ENCODE results near the gene GRB2.
"Not testable (repeated sequence)": the region's sequence is repeated elsewhere in the genome, so short reads cannot be mapped to it uniquely, and the experiment has no call there.

GRB2 gene

DNA sequence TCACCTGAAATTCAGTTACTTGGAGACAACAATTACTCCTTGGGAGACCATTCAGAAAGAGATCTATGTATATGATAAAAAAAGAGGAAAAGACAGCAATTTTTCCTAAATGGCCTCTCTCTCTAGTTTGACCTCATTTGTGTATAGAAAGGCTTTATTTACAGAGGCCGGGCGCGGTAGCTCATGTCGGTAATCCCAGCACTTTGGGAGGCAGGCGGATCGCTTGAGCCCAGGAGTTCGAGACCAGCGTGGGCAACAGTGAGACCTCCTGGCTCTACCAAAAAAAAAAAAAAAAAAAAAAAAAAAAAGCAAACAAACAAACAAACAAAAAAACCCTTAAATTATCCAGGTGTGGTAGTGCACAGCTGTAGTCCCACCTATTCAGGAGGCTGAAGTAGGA is 20.7 kb downstream of the GRB2 start:
- DNase-seq: no peak

- DNase-seq: no peak
Measured at GRCh38 chr17:75383842-75384195, 21.7 kb downstream of the GRB2 start.

DNA sequence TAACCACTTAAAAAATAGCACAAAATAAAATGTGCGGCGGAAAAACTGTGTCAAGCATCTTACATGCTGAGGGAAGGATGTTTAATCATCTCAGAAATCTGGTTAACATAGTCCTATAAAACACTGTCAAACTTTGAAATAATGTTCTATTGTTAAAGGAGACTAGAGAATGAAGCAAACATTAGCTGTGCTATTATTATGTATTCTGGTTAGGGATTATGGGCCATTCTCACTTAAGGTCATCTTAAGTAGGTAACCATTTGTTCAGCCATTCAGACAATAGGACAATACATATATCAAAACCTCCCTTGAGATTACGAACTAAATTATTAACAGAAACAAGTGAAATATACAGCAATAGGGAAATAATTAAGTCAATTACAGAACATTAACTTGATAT is 24.7 kb downstream of the GRB2 start:
- no peak for DNase-seq

DNA sequence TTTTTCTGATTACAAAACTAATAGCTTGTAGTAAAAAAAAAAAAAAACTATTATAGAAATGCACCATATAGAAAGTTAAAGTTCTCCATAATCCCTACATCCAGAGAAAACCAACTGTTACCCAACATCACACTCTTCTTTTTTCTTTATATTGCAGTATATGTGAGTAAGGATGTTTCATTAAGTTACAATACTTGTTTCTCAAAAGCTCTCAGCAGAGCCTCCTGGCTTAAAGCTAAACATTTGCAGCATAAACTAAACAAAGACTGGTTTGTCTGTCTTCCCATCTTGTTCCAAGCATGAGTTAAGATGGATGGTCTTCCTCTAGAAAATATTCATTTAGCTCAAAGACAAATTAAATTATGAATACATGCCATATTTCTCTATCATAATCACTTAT is 25.2 kb downstream of the GRB2 start:
- no peak for DNase-seq

GRCh38 chr17:75379426-75379825 is 26.1 kb downstream of the GRB2 start:
- DNase-seq: not testable (repeated sequence)

DNA sequence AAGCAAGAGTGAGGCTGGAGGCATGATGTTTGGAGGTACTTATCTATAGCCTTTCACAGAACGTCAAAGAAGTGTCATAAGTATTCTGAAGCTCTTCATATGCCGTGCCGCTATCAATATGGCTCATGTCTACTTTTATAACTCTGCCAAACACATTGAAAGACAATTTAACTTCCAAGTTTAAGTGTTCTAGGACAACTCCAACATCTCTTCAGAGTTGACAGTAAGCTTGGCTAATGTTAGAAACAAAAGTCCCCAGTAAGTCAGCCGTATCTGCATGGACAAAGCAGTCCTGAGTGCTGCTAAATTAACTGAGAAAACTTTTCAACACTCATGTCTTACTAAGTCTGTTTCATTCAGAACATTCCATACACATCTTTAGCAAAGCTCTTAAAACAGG is 32.2 kb downstream of the GRB2 start:
- no peak for DNase-seq

GRCh38 chr17:75371981-75372380 is 33.5 kb downstream of the GRB2 start:
- DNase-seq: peak; percentile 9

DNA sequence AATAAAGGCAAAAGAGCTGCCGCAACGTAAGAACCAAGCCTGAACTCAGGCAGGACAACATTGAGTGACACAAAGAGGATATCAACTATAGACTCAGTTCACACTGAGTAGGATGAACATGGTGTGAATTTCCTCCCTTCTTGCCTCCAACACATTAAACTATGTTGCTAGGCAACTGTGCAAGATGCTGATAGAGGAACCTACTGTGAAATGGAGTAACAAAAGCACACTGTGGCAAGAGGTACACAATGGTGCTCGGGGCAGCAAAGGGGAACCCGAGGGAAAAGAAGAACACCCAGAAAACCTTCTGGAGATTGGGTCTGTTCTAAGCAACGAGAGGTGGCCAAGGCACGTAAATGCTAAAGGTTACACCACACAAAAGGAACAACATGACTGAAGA is 34.1 kb downstream of the GRB2 start:
- no peak for DNase-seq

DNA sequence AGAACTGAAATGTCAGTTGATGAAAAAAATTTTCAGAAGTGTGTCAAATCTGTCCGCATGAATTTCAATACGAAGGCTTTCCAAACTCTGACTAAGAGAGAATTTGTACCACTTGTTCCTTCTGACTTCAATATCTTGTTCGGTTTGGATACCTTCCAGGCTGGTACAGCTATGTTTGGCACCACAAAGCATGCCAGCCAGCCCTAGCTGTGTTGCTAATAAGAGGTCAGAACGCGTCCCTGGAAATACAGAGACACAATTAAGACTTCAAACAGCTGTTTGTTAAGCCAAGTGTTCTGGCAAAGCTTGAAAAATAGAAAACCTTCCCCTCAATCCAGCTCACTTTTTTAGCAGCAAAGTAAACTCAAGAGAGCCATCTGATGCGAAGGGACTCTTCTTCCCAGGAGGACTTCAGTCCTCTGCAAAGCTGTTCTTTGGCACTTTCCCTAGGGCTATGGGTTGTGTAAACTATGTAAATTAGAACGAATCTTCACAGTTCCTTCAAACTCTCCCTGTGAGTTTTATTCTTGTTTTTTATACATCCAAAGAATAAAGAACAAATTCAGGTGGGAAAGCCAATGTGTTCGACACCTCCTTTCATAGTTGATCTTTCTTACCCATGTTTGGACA is 35.1 kb downstream of the GRB2 start:
- DNase-seq: no peak

DNA sequence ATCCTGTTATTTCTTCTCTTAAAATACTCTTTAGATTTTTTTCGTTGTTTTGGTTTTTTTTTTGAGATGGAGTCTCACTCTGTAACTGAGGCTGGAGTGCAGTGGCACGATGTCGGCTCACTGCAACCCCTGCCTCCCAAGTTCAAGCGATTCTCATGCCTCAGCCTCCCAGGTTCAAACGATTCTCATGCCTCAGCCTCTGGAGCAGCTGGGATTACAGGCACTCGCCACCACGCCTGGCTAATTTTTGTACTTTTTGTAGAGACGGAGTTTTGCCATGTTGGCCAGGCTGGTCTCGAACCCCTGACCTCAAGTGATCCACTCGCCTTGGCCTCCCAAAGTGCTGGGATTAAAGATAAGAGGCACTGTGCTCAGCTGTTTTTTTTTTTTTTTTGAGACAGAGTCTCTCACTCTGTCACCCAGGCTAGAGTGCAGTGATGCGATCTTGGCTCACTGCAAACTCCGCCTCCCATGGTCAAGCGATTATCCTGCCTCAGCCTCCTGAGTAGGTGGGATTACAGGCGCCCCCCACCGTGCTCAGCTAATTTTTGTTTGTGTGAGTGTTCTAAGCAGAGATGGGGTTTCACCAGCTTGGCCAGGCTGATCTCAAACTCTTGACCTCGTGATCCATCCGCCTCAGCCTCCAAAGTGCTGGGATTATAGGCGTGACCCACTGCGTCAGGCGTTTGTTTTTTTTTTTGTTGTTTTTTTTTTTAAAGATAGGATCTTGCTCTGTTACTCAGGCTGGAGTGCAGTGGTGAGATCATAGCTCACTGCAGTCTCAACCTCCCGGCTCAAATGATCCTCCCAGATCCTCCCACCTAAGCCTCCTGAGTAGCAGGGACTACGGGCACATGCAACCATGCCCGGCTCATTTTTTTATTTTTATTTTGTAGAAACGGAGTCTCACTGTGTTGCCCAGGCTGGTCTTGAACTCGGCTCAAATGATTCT is 37.4 kb downstream of the GRB2 start:
- DNase-seq: not testable (repeated sequence)

GRCh38 chr17:75367312-75367711 is 38.2 kb downstream of the GRB2 start:
- no peak for DNase-seq

DNA sequence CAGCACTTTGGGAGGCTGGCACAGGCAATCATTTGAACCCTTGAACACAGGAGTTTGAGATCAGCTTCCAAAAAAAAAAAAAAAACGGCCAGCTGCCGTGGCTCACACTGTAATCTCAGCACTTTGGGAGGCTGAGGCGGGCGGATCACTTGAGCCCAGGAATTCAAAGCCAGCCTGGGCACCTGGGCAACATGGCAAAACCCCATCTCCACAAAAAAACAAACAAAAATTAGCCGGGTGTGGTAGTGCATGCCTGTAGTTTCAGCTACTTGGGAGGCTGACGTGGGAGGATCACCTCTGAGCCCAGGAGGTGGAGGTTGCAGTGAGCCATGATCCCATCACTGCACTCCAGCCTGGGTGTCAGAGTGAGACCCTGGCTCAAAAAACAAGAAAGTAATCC is 39.0 kb downstream of the GRB2 start:
- no peak for DNase-seq

- no peak for DNase-seq
Measured at GRCh38 chr17:75365931-75366275, 39.6 kb downstream of the GRB2 start.

GRCh38 chr17:75365009-75365930 is 40.2 kb downstream of the GRB2 start:
- no peak for DNase-seq

DNA sequence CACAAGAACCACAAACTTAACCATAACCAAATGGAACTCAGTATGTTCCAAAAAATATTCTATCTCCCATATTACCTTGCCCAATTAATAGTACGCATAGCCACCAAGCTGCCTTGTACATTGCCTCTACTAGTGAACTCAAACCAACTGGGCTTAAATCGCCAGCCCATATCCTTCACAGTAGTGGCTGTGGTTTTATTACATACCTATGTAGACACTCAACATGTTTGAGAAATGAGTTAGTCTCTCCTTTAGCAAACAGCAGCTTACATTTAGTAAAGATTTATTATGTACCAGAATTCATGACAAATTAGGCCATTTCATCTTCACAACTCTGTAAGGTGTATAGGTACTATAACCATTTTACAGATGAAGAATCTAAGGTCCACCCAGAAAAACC is 41.4 kb downstream of the GRB2 start:
- no peak for DNase-seq

- no peak for DNase-seq
Measured at GRCh38 chr17:75361996-75362395, 43.5 kb downstream of the GRB2 start.

DNA sequence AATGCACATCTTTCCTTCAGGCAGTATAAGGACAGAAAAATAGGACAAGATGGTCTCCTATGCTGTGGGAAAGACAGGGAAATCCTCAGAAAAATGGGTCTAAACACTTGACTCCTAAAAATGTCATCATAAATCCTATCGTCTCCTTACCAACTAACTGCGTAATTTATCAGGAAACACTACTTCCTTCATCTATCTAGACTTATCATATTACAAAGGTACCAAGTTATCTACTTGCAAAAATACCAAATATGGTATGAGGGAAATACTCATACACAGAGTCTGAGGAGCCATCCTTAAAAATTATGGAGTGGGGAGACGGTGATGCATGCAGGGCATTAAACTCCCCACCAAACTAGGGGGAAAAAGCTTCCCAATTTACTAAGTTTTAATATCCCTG is 44.1 kb downstream of the GRB2 start:
- DNase-seq: no peak

DNA sequence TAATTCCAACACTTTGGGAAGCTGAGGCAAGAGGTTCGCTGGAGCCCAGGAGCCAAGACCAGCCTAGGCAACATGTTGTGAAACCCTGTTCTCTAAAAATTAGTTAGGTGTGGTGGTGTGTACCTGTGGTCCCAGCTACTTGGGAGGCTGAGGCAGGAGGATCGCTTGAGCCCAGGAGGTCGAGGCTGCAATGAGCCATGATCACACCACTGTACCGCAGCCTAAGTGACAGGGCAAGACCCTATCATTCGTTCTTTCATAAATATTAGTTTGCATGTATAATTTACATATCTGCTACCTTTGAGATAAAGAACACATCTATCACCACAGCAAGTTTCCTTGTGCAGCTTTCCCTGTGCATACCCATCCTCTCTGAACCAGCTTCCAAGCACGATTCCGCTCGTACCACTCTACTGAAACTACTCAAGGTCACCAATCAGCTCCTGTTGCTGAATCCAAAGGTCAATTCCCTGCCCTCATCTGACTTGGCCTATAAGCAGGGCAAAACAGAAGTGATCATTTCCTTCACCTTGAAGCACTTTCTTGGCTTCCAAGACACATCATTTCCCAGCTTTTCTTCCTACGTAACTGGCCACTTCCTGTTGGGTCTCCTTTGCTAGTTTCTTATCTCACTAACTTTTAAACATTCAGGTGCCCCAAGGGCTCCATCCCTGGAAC is 49.1 kb downstream of the GRB2 start:
- DNase-seq: no peak

- DNase-seq: no peak
Measured at GRCh38 chr17:75353176-75353575, 52.3 kb downstream of the GRB2 start.

- no peak for DNase-seq
Measured at GRCh38 chr17:75352079-75352569, 53.4 kb downstream of the GRB2 start.

- no peak for DNase-seq
Measured at GRCh38 chr17:75350706-75351105, 54.8 kb downstream of the GRB2 start.

DNA sequence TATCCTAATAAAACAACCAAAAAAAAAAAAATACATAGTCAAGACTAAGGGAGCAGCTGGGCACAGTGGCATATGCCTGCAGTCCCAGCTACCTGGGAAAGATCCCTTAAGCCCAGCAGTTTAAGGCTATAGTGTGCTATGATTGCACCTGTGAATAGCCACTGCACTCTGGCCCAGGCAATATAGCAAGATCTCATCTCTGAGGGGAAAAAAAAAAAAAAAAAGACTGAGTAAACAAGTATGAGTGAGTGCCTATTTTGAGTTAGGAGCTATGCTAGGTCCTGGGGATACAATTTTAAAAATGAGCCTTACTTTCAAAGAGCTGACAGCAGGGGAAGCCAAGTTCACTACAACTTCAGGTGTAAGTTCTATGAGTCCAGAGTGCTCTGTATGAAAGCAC is 55.4 kb downstream of the GRB2 start:
- no peak for DNase-seq

DNA sequence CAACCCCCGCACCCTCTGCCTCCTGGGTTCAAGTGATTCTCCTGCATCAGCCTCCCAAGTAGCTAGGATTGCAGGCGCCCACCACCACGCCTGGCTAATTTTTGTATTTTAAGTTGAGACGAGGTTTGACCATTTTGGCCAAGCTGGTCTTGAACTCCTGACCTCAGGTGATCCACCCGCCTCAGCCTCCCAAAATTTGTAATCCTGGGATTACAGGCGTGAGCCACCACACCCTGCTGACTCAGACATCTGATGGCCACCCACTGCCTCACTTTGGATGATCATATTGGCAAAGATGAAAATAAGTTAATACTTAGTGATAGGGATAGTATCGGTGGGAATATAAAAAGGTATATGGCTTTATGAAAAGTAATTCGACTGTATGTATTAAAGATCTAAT is 55.9 kb downstream of the GRB2 start:
- no peak for DNase-seq

Data from stimulated activated CD4-positive, alpha-beta T cell treated with anti-CD3 and anti-CD28 coated beads, Interleukin-15, amount 100 ng/mL, for 24 hours (primary cell).